Duodenal mucosa (tissue), 2 donors: Measurements from ENCODE around the gene ZMYND10.

Experiments
- H3K27ac ChIP-seq: one replicate; pipeline ENCODE4 v1.7.0; 2013; ENCODE audit warnings: low read depth, low read length
- H3K27me3 ChIP-seq, 2 donors: one replicate each; pipeline ENCODE4 v1.7.0; 2013; ENCODE audit warnings: low read length in 2 of 2, control low read depth in 1 of 2; ENCODE audit not compliant: insufficient read depth in 2 of 2, control insufficient read depth in 1 of 2
- H3K36me3 ChIP-seq, 2 donors: one replicate each; pipeline ENCODE4 v1.7.0; 2013; ENCODE audit warnings: low read length in 2 of 2, control low read depth in 1 of 2; ENCODE audit not compliant: insufficient read depth in 2 of 2, control insufficient read depth in 1 of 2
- H3K4me1 ChIP-seq, 2 donors: one replicate each; pipeline ENCODE4 v1.7.0; 2013; ENCODE audit warnings: low read length in 2 of 2, control low read depth in 1 of 2; ENCODE audit not compliant: insufficient read depth in 2 of 2, control insufficient read depth in 1 of 2
- H3K4me3 ChIP-seq, 2 donors: one replicate each; pipeline ENCODE4 v1.7.0; 2013; ENCODE audit warnings: low read length in 2 of 2, low read depth in 1 of 2
- H3K9ac ChIP-seq, 2 donors: one replicate each; pipeline ENCODE4 v1.7.0; 2013; ENCODE audit warnings: low read length in 2 of 2, low read depth in 1 of 2
- H3K9me3 ChIP-seq, 2 donors: one replicate each; pipeline ENCODE4 v1.7.0; 2013; ENCODE audit warnings: low read length in 2 of 2, control low read depth in 1 of 2; ENCODE audit not compliant: control insufficient read depth in 1 of 2

ZMYND10 gene

DNA sequence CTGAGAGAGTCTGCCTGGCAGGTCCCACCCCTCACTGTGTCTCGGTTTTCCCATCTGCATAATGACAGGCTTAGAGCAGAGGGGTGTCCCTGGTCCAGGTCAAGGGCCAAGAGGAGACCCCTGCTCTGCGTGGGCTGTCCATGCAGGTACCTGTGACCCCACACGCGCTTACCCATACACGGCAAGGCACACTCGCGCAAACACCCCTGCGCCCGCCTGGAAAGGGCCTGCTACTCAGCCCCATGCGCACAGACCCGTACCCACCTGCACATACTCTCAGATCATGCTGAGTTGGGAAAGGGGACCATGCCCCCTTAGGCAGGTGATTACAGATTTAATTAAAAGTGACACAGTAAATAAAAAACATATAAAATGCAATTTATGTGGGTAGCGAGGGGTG is 37.2 kb upstream of the ZMYND10 start:
- Histone ChIP-seq H3K36me3 (no peaks in the 10 kb centered on the region), H3K4me3 (no peak overlapping the region), H3K4me1 (no peaks in the 10 kb centered on the region), H3K27ac (no peak overlapping the region), H3K27me3 (no peaks in the 10 kb centered on the region), H3K9ac (no peak overlapping the region), H3K9me3 (no peaks in the 10 kb centered on the region)

GRCh38 chr3:50381383-50381782 is 35.9 kb upstream of the ZMYND10 start:
- no peak overlapping the region for H3K4me3 ChIP-seq
- no peak overlapping the region for H3K9ac ChIP-seq
- no peaks in the 10 kb centered on the region for H3K36me3 ChIP-seq
- no peaks in the 10 kb centered on the region for H3K4me1 ChIP-seq
- H3K27ac ChIP-seq: no peak overlapping the region
- H3K9me3 ChIP-seq: no peaks in the 10 kb centered on the region
- H3K27me3 ChIP-seq: no peaks in the 10 kb centered on the region

DNA sequence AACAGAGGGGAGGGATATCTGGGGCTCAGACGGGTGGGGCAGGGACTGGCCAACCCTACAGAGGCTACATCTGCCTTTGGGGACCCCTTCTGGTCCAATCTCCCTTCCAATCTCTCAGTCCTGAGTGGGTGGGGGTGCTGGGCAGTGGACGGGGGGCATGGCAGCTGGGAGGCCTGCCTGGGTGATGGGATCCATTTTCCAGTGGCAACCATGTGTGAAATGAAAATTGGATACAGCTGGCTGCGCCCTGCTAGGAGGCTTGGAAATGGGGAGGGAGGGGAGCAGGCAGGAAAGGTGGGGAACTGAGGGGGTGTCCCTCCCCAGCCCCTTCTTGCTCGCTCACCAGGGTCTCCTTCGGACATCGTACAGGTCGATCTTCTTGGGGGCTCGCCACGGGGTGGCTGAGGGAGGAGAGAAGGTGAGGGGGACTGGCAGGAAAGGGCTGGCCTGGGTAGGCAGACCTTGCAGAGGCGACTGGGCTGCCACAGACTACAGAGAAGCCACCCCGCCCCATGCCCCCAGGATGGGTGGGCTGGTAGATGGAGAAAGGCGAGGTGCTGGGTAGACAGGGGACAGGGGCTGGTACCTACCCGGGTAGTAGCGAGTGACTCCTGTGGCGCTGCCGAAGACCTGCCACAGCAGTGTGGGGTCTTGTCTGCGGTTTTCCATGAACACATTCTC is 35.0 kb upstream of the ZMYND10 start:
- no peak overlapping the region for H3K27ac ChIP-seq
- H3K27me3 ChIP-seq: no peaks in the 10 kb centered on the region
- no peaks in the 10 kb centered on the region for H3K9me3 ChIP-seq
- H3K4me1 ChIP-seq: no peaks in the 10 kb centered on the region
- no peak overlapping the region for H3K4me3 ChIP-seq
- no peak overlapping the region for H3K9ac ChIP-seq
- no peaks in the 10 kb centered on the region for H3K36me3 ChIP-seq

DNA sequence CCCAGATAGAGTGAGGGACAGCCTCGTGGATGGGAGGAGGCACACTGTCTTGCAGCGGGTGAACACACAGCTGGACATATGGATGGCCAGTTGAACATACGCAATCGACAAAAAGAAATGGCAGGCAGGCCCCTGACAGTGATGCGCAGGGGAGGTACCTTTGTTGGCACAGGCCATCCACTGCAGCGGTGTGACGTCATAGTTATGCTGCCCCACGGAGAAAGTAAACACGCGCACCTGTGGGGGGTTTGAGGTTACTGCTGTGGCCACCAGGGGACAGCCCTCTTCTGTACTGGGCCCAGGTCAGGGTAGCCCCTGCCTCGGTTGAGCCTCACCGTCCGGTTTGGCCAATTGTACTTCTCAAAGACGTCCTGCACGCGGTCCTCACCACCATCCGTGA is 33.2 kb upstream of the ZMYND10 start:
- H3K36me3 ChIP-seq: no peaks in the 10 kb centered on the region
- no peaks in the 10 kb centered on the region for H3K4me1 ChIP-seq
- no peak overlapping the region for H3K4me3 ChIP-seq
- no peaks in the 10 kb centered on the region for H3K9me3 ChIP-seq
- no peak overlapping the region for H3K27ac ChIP-seq
- no peaks in the 10 kb centered on the region for H3K27me3 ChIP-seq
- no peak overlapping the region for H3K9ac ChIP-seq

DNA sequence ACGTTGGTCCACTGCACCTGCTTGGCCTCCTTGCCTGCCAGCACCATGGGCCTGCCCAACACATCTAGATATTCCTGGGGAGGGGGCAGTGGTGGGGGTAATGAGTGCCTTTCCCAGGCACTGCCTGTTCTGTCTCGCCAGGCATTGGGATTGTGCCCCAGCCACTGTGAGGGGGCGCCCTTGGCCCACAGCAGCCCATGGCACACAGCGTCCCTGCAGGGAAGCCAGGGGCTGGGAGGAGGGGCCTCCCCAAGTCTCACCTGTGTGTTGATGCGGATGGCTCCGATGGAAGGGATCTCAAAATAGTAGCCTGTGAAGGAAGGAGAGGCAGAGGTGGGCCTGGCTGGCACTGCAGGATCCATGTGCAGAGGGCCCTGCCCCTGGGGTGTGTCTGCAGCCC is 32.5 kb upstream of the ZMYND10 start:
- Histone ChIP-seq H3K4me1 (no peaks in the 10 kb centered on the region), H3K27me3 (no peaks in the 10 kb centered on the region), H3K9ac (no peak overlapping the region)

GRCh38 chr3:50375258-50375931 is 29.9 kb upstream of the ZMYND10 start:
- Histone ChIP-seq H3K4me1 (peaks cover 4 to 8% of the 10 kb centered on the region in 2 donors), H3K36me3 (no peaks in the 10 kb centered on the region), H3K27me3 (no peaks in the 10 kb centered on the region), H3K27ac (no peak overlapping the region), H3K9me3 (no peaks in the 10 kb centered on the region), H3K9ac (no peak overlapping the region), H3K4me3 (no peak overlapping the region)

More for the DNA sequence above, 32.5 kb upstream of the ZMYND10 start:
- no peaks in the 10 kb centered on the region for H3K9me3 ChIP-seq
- no peaks in the 10 kb centered on the region for H3K36me3 ChIP-seq
- H3K4me3 ChIP-seq: no peak overlapping the region
- H3K27ac ChIP-seq: no peak overlapping the region

- no peaks in the 10 kb centered on the region for H3K9me3 ChIP-seq
- peaks cover 4 to 8% of the 10 kb centered on the region in 2 donors for H3K4me1 ChIP-seq
- no peaks in the 10 kb centered on the region for H3K27me3 ChIP-seq
- H3K36me3 ChIP-seq: no peaks in the 10 kb centered on the region
- H3K9ac ChIP-seq: no peak overlapping the region
- H3K4me3 ChIP-seq: no peak overlapping the region
- H3K27ac ChIP-seq: no peak overlapping the region
These were observed 29.1 kb upstream of the ZMYND10 start for GRCh38 chr3:50374363-50375257.

DNA sequence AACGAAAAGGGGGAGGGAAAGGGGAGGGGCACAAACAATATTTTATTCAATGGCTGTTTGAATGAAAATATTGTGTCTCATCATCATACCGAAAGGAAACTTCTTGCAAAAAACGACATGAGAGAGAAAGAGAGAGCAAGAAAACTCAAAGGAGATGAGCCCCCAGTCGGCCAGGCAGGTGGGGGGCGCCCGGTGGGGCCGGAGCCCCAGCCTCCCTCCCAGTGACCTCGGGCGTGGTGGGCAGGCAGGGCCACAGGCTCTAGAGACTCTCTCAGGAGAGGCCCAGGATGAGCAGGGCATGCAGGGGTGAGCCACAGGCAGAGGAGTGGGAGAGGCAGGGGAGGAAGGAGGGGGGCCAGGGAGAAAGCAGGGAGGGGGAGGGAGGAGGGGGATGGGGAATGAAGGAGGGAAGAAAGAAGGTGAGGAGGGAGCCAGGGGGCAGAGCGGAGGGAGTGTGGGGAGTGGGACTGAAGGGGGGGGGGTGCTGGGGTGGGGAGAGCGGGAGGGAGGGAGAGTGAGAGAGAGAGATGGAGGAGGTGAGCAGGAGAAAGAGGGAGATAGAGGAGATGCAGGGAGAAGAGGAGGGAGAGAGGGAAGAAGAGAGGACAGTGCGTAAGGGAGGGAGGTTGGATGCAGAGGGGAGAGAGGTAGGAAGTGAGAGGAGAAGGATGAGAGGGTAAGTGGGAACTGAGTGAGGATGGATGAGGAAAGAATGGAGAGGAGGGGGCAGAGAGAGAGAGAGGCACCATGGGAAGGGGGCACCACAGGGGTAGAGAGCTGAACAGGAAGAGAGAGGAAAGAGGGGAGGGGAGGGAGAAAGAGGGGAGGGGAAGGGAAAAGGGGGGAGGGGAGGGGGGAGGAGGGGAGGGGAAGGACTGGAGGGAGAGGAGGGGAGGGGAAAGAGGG is 27.9 kb upstream of the ZMYND10 start:
- Histone ChIP-seq H3K27me3 (no peaks in the 10 kb centered on the region), H3K9ac (no peak overlapping the region), H3K9me3 (no peaks in the 10 kb centered on the region), H3K4me1 (peaks cover 4 to 8% of the 10 kb centered on the region in 2 donors), H3K27ac (no peak overlapping the region), H3K4me3 (no peak overlapping the region), H3K36me3 (no peaks in the 10 kb centered on the region)

DNA sequence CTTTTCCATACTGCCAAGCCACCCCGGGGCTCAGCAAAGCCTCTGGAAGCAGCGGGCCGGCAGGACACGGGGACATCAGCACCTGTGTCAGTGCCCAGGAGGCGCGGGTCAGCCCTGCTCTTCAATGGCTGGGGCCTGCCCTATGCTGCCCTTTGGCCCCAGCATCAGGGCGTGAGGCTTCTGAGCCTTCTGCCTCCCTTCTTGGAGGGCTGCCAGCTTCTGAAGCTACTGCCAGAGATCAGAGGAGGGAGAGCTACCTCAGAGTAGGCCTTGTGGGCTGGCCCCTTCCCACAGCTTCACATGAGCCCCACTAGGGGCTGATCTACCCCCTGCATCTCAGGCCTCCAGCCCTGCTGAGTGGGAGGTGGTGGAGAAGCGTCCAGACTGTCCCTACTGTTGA is 26.8 kb upstream of the ZMYND10 start:
- peaks cover 4 to 8% of the 10 kb centered on the region in 2 donors for H3K4me1 ChIP-seq
- no peaks in the 10 kb centered on the region for H3K36me3 ChIP-seq
- no peak overlapping the region for H3K4me3 ChIP-seq
- H3K9ac ChIP-seq: no peak overlapping the region
- no peaks in the 10 kb centered on the region for H3K9me3 ChIP-seq
- H3K27me3 ChIP-seq: no peaks in the 10 kb centered on the region
- no peak overlapping the region for H3K27ac ChIP-seq
